Naive B cell (primary cell): Measurements from ENCODE around the gene RARA. TPM values are rescaled to one million over a fixed set of nuclear protein-coding genes. Genes with fewer than 3 reads are reported as not detected.

Source experiments
- ATAC-seq, 2 donors: fragments of 150-1000 bp; cut with Tn5 transposase; 2 replicates each; pipeline ENCODE4 v1.10.0; 2021; ENCODE audit warnings: low read depth in 2 of 2, mild to moderate bottlenecking in 2 of 2, moderate library complexity in 2 of 2
- DNase-seq: peaks from one replicate; pipeline ENCODE4 v3.0.0; 2022
- H3K27ac Mint-ChIP-seq, 6 donors: one replicate each; pipeline ENCODE4 v1.8.0; 2020 to 2022; ENCODE audit warnings: mild to moderate bottlenecking in 6 of 6, mixed read lengths in 6 of 6, moderate library complexity in 5 of 6, inconsistent platforms in 2 of 6
- H3K27me3 Mint-ChIP-seq, 3 donors: one replicate each; pipeline ENCODE4 v1.8.0; 2021 to 2022; ENCODE audit warnings: mixed read lengths in 3 of 3, mild to moderate bottlenecking in 1 of 3
- H3K36me3 Mint-ChIP-seq, 2 donors: one replicate each; pipeline ENCODE4 v1.8.0; 2020 to 2022; ENCODE audit warnings: mixed read lengths in 2 of 2, inconsistent platforms in 1 of 2, mild to moderate bottlenecking in 1 of 2
- H3K4me1 Mint-ChIP-seq, 3 donors: one replicate each; pipeline ENCODE4 v1.8.0; 2020 to 2022; ENCODE audit warnings: mixed read lengths in 3 of 3, inconsistent platforms in 1 of 3, mild to moderate bottlenecking in 1 of 3, moderate library complexity in 1 of 3
- H3K4me3 Mint-ChIP-seq, 8 donors: one replicate each; pipeline ENCODE4 v1.8.0; 2020 to 2022; ENCODE audit warnings: mild to moderate bottlenecking in 8 of 8, mixed read lengths in 8 of 8, moderate library complexity in 8 of 8, inconsistent platforms in 2 of 8
- H3K9me3 Mint-ChIP-seq, 7 donors: one replicate each; pipeline ENCODE4 v1.8.0; 2020 to 2022; ENCODE audit warnings: mixed read lengths in 7 of 7, mild to moderate bottlenecking in 5 of 7, inconsistent platforms in 2 of 7, moderate library complexity in 1 of 7
- polyA plus RNA-seq, 6 donors: library from polyadenylated mRNA; unstranded; fragments of 300-500 nt; fragmentation: Illumina TruSeq; gene quantifications; one replicate each; pipeline ENCODE4 v1.2.3, GENCODE V29; 2021; ENCODE audit warnings: low read depth in 6 of 6

RARA gene
- polyA plus RNA-seq, result 10 to 100 TPM in 2 of 6 donors, 1 to 10 TPM in 4; 3.1 to 12.6 (median 7.8) TPM

DNA sequence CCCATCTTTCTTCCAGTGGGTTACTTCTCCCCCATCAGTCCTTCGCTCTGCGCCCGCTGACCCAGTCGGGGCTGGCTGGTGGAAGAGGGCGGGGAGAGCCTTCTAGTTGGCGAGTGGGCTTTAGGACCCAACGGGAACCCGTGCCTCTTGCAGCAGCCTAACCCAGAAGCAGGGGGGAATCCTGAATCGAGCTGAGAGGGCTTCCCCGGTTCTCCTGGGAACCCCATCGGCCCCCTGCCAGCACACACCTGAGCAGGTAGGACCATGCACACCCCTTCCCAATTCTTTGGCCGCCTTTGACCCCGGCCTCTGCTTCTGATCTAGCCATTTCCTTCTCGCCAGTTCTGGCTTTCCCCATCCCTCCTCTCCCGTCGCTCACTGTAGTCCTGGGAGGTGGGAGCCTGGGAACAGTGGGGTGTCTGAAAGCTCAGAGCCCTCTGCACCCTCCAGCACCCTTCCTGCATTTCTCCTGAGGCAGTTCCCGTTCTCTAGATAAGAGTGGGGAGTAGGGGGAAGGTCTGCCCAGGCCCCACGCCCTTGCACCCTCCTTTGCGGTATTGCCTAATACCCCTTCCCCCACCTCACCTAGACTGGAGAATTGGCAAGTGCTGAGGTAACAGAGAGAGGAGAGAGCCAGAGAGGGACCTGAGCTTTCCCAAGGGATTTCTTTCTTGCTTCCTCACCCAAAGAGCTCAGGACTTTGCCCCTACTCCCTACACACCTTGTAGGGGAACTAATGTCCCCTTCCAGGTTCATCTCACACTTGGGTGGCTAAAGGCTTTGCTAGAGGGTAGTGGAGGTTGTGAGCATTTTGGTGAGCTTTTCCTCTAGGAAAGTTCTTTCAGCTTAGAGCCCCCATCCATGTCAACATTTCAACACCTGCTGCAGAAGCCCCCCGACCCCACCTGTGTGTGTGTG is at the start of gene RARA:
TSS of gene RARA (plus strand) at position 150 of the 918 bp plus-strand sequence. CDS start 22,039 bp downstream, outside the sequence.
- Mint-ChIP-seq H3K4me1 (peaks cover 0 to 27% (median 13%) of the 10 kb centered on the region in 3 donors), H3K36me3 (no peaks in the 10 kb centered on the region), H3K9me3 (no peaks in the 10 kb centered on the region), H3K4me3 (peak within 1 kb of the TSS in 2 of 8 donors; percentile 12 to 15), H3K27me3 (no peaks in the 10 kb centered on the region), H3K27ac (no peak within 1 kb of the TSS)
- ATAC-seq, result peak; percentile 71 to 72
- peak; percentile 32 for DNase-seq

DNA sequence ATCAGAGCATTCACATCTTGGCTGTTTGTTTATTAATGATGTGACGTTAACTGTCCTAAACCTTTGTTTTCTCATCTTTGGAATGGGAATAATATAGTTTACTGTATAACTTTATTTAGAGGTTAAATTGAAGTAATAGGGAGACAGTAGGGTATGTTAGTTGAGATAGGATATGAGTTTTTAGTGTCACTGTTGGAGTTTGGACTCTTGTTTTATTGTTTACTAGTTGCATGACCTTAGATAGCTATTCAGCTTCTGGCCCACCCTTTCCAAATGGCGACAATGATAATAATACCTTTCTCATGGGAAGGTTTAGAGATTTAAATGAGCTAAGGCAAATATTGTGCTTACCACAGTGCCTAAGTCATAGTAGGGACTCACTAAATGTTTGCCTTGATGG is 49.5 kb upstream of the RARA start:
- peaks cover 4 to 12% of the 10 kb centered on the region in 2 donors for H3K36me3 Mint-ChIP-seq
- no peaks in the 10 kb centered on the region for H3K27me3 Mint-ChIP-seq
- no peak overlapping the region for H3K27ac Mint-ChIP-seq
- H3K9me3 Mint-ChIP-seq, result no peaks in the 10 kb centered on the region
- H3K4me3 Mint-ChIP-seq, result no peak overlapping the region
- DNase-seq (no peak), ATAC-seq (no peak)
- peaks cover 0 to 15% (median 2%) of the 10 kb centered on the region in 3 donors for H3K4me1 Mint-ChIP-seq

DNA sequence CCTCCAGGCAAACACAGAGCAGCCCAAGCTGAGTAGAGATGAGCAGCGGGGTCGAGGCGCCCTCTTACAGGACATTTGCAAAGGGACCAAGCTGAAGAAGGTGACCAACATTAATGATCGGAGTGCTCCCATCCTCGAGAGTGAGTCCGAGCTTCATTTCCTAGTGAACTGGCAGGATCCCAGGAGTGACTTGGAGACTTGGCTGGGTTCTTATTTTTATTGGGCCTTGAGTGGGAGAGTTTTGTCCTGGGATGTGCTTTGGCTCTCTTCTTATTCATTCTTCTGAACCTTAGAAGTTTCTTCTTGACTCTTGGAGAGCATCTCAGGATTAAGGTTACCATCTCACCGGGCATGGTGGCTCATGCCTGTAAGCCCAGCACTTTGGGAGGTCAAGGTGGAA is 48.5 kb upstream of the RARA start:
- peak overlapping the region in 2 of 6 donors; percentile 51 to 64 for H3K27ac Mint-ChIP-seq
- H3K36me3 Mint-ChIP-seq, result peaks cover 4 to 12% of the 10 kb centered on the region in 2 donors
- no peaks in the 10 kb centered on the region for H3K27me3 Mint-ChIP-seq

DNA sequence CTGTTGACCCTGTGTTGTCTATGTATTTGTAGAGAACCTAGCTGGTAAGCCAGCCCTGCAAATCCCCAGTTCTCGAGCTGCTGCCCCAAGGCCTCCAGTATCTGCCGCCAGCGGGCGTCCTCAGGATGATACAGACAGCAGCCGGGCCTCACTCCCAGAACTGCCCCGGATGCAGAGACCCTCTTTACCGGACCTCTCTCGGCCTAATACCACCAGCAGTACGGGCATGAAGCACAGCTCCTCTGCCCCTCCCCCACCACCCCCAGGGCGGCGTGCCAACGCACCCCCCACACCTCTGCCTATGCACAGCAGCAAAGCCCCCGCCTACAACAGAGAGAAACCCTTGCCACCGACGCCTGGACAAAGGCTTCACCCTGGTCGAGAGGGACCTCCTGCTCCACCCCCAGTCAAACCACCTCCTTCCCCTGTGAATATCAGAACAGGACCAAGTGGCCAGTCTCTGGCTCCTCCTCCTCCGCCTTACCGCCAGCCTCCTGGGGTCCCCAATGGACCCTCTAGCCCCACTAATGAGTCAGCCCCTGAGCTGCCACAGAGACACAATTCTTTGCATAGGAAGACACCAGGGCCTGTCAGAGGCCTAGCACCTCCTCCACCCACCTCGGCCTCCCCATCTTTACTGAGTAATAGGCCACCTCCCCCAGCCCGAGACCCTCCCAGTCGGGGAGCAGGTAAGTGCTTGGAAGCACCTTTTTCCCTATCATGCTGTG is 44.4 kb upstream of the RARA start:
- no peaks in the 10 kb centered on the region for H3K27me3 Mint-ChIP-seq
- ATAC-seq (no peak), DNase-seq (no peak)
- no peak overlapping the region for H3K4me3 Mint-ChIP-seq
- peaks cover 0 to 7% (median 0%) of the 10 kb centered on the region in 3 donors for H3K4me1 Mint-ChIP-seq
- peaks cover 0 to 12% of the 10 kb centered on the region in 2 donors for H3K36me3 Mint-ChIP-seq
- H3K27ac Mint-ChIP-seq, result no peak overlapping the region
- H3K9me3 Mint-ChIP-seq, result no peaks in the 10 kb centered on the region

More for the DNA sequence above, 48.5 kb upstream of the RARA start:
- no peak for DNase-seq
- Mint-ChIP-seq H3K9me3 (no peaks in the 10 kb centered on the region), H3K4me3 (no peak overlapping the region), H3K4me1 (peaks cover 0 to 15% (median 2%) of the 10 kb centered on the region in 3 donors)
- no peak for ATAC-seq

DNA sequence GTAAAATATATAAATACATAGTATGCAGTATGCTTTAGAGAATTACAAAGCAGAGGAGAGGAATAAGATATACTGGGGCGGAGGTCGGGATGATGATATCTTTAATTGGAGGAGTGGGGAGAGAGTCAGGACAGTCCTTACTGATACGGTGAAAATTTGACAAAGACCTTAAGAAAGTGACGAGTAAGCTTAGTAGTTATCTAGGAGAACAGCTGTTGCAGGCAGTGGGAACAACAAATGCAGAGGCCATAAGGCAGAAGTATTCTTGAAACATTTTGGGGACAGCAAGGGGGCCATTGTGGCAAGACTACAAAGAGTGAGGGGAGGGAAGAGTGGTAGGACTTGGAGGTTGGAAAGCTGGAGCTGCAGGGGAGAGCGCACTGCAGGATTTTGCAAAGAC is 43.6 kb upstream of the RARA start:
- no peak for ATAC-seq
- Mint-ChIP-seq H3K4me1 (peaks cover 0 to 7% (median 0%) of the 10 kb centered on the region in 3 donors), H3K27ac (no peak overlapping the region), H3K27me3 (no peaks in the 10 kb centered on the region), H3K36me3 (peaks cover 0 to 12% of the 10 kb centered on the region in 2 donors), H3K9me3 (no peaks in the 10 kb centered on the region), H3K4me3 (no peak overlapping the region)
- DNase-seq, result no peak

DNA sequence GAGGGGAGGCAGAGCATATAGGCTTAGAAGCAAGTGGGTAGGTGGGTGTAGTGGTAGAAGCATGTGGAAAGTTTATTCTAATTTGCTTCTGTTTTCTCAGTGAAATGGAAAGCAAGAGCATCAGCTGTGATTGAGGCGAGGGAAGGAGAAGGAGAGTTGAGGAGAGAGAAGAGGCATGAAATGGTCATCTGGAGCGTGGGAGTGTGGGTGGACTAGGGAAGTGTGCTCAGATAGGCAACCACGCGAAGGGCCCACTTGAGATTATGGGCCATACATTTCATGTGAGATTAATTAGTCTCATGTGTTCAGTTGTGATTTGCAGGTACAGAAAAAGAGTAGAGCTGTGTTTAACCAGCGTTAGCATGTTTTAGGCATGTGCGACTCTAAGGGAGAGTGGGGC is 42.1 kb upstream of the RARA start:
- ATAC-seq, result no peak
- DNase-seq, result no peak
- no peak overlapping the region for H3K27ac Mint-ChIP-seq
- H3K4me3 Mint-ChIP-seq, result no peak overlapping the region
- H3K27me3 Mint-ChIP-seq, result no peaks in the 10 kb centered on the region
- peaks cover 7 to 12% of the 10 kb centered on the region in 2 donors for H3K36me3 Mint-ChIP-seq
- H3K9me3 Mint-ChIP-seq, result no peaks in the 10 kb centered on the region
- H3K4me1 Mint-ChIP-seq, result peaks cover 0 to 7% (median 4%) of the 10 kb centered on the region in 3 donors

DNA sequence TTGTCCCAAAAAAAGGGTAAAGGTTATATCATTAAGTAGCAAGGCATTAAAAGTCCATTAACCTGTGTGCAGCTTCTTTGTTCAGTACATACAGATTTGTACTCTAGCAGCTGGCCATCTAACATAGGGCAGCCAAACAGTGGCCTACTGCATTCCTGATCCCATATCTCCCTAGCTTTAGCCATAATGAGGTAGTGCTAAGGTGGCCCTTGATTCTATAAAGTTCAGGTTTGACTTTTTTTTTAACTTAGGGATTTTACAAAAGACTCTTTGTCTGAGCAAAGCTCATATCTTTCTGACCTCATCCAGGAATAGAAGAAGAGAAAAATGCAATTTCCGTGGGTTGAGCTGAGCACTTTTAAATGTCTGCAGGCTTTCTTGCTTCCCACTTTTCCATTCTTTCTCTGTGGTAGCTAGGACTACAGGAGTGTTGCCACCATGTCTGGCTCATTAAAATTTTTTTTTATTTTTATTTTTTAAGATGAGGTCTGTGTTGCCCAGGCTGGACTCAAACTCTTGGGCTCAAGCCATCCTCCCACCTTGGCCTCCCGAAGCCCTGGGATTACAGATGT is 40.8 kb upstream of the RARA start:
- Mint-ChIP-seq H3K4me1 (peaks cover 0 to 10% (median 8%) of the 10 kb centered on the region in 3 donors), H3K4me3 (no peak overlapping the region), H3K9me3 (no peaks in the 10 kb centered on the region), H3K27ac (peak overlapping the region in 1 of 6 donors; percentile 34), H3K27me3 (no peaks in the 10 kb centered on the region), H3K36me3 (peaks cover 8 to 10% of the 10 kb centered on the region in 2 donors)
- DNase-seq (no peak), ATAC-seq (no peak)

DNA sequence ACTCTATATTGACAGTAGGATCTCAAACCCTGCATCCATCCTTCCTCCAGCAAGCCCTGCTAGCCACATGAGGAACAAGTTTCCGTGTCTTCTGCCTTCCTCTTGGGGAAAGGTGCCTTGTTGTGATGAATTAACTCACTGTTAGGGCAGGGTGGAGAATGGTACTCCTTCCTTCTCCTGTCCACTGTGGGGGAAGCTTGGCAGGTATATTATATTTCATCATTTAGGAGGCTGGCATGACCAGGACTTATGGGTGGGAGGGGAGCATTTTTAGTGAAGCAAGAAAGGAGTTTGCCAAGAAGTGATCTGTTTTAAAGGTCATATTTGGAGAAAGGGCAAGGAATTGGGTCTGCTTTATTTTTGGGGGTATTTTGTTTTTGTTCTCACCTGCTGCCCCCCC is 30.6 kb upstream of the RARA start:
- H3K4me1 Mint-ChIP-seq, result peaks cover 5 to 16% (median 8%) of the 10 kb centered on the region in 3 donors
- H3K9me3 Mint-ChIP-seq, result no peaks in the 10 kb centered on the region
- no peak overlapping the region for H3K4me3 Mint-ChIP-seq
- peak overlapping the region in 2 of 6 donors; percentile 63 to 78 for H3K27ac Mint-ChIP-seq
- H3K27me3 Mint-ChIP-seq, result no peaks in the 10 kb centered on the region
- ATAC-seq, result no peak
- peaks cover 15 to 28% of the 10 kb centered on the region in 2 donors for H3K36me3 Mint-ChIP-seq
- DNase-seq, result no peak

DNA sequence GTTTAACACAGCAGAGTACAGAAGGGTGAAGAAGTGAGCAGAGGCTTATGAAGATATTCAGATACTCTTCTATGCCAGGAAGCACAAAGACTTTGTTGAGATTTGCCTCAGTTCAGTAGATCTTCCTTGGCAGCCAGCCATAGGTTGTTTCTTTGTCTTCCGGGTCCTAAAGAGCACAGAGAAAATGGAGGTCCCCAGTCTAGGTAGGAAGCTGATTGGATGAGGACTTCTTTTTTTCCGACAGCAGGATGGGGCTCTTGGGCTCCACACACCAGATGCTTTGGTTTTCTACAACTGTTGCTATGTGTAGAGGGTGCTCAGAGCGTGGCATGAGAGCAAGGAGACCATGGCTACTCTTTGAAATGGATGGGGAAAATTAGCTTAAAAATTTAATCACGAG is 29.6 kb upstream of the RARA start:
- Mint-ChIP-seq H3K4me3 (no peak overlapping the region), H3K36me3 (peaks cover 8 to 25% of the 10 kb centered on the region in 2 donors), H3K27ac (no peak overlapping the region), H3K4me1 (peaks cover 0 to 11% (median 8%) of the 10 kb centered on the region in 3 donors), H3K9me3 (no peaks in the 10 kb centered on the region), H3K27me3 (no peaks in the 10 kb centered on the region)
- no peak for DNase-seq
- ATAC-seq, result no peak

DNA sequence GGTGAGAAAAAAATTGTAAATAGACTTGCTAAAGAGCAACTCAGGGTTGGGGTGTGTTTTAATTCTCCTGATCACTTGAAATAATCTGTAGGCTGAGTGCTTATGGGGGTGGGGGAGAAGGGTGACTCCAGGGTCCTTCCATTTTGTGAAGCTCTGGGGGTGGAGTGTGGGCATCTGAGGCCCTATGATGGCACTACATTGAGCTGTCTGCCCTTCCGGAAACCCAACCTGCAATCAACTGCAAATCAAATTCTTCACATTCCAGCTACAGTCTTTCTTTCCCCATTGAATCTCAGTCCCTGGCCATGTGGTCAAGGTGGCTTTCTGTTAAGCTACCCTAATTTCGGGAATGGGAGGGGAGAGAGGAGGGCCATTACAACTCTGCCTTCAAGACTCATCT is 27.3 kb upstream of the RARA start:
- Mint-ChIP-seq H3K27me3 (no peaks in the 10 kb centered on the region), H3K9me3 (no peaks in the 10 kb centered on the region), H3K36me3 (peaks cover 8 to 20% of the 10 kb centered on the region in 2 donors), H3K4me1 (no peaks in the 10 kb centered on the region), H3K27ac (peak overlapping the region in 1 of 6 donors; percentile 65), H3K4me3 (no peak overlapping the region)
- no peak for DNase-seq
- ATAC-seq, result no peak

DNA sequence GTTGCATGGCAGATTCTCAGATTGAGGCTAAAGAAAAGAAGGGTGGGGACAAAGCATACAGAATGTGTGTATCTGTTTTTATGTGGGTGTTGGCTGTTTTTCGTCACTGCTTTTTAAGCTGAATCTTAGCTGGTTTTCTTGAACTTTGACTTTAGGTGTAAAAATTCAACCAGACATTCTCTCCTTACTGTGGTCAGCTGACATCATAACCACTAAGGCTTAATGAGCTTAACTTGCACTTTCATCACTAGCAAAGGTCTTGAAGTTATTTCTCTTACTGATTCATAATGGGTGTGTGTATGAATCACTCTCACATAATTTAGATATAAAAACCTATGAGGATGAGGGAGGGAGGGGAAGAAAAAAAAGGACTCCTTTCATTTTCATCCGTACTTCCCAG is 25.3 kb upstream of the RARA start:
- no peak for ATAC-seq
- Mint-ChIP-seq H3K27ac (peak overlapping the region in 2 of 6 donors; percentile 16 to 37), H3K36me3 (peaks cover 8% of the 10 kb centered on the region in 2 donors), H3K4me3 (no peak overlapping the region), H3K9me3 (no peaks in the 10 kb centered on the region), H3K27me3 (no peaks in the 10 kb centered on the region), H3K4me1 (peaks cover 9 to 13% (median 10%) of the 10 kb centered on the region in 3 donors)
- no peak for DNase-seq

DNA sequence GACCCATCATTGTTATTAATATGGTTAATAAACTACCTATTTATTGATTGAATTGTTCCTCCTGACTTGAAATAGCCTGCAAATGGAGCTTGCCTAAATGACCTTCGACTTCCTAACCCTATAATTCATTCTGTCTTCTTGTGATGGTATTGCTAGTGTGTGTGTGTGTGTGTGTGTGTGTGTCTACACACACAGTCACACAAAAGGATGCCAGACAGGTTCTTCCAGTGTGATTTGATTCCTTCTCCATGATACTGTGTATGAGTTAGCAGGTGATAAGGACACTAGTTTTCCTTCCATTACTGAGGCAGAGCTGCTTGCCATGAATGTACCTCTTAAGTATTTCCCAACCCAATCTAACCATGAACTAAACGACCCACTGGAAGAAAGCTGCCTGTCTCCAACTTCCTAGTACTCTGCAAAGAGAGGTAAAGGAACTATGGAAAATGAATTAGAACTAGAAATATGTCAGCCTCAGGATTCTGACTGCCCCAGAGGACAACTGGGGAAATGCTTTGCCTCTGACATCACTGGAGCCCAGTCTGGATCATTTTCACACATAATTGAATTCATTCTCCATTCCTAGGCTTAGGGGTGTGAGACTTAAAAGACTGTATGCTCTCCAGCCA is 24.8 kb upstream of the RARA start:
- no peaks in the 10 kb centered on the region for H3K27me3 Mint-ChIP-seq
- DNase-seq (no peak), ATAC-seq (no peak)
- no peaks in the 10 kb centered on the region for H3K9me3 Mint-ChIP-seq
- no peak overlapping the region for H3K4me3 Mint-ChIP-seq
- H3K4me1 Mint-ChIP-seq, result peaks cover 9 to 13% (median 10%) of the 10 kb centered on the region in 3 donors
- no peak overlapping the region for H3K27ac Mint-ChIP-seq
- H3K36me3 Mint-ChIP-seq, result peaks cover 8% of the 10 kb centered on the region in 2 donors

DNA sequence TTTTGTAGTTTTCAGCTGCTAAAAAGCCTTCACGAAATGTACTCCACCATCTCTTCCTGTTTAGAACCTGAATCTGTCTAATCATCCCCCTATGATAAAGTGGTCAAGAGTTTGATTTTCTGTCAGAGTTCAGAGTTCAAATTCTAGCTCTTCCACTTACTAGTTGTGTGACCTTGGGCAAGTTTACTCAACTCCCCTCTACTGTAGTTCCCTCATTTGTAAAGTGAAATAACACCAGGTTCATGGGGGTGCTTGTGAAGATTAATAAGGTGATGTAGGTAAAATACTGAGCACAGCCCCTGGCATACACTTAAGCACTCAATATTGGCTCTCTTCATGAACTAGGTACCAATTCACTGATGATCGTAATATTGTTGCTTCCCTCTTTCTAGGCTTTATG is 22.5 kb upstream of the RARA start:
- Mint-ChIP-seq H3K4me3 (no peak overlapping the region), H3K27ac (peak overlapping the region in 1 of 6 donors; percentile 49), H3K9me3 (no peaks in the 10 kb centered on the region), H3K36me3 (no peaks in the 10 kb centered on the region), H3K27me3 (no peaks in the 10 kb centered on the region), H3K4me1 (peaks cover 9 to 13% (median 10%) of the 10 kb centered on the region in 3 donors)
- ATAC-seq (no peak), DNase-seq (no peak)
